Tibial nerve (tissue), 3 donors: ENCODE results near the gene STAT5A.

Experiments used
- POLR2A ChIP-seq, 2 donors: fragments of 450-650 bp; IDR thresholded peaks; one replicate each; pipeline ENCODE4 v1.6.1; 2017; ENCODE audit warnings: antibody characterized with exemption in 2 of 2, mild to moderate bottlenecking in 2 of 2, moderate library complexity in 2 of 2
- TF ChIP-seq, protein P1 (sequence below), 5 experiments: fragments of 200-600 bp in 3 of 5; fragments of 450-650 bp in 2 of 5; sonication (generic) in 3 of 5; IDR thresholded peaks; one replicate each; pipeline ENCODE4 v1.5.1; 2016 to 2019; ENCODE audit warnings: antibody characterized with exemption in 5 of 5, mild to moderate bottlenecking in 3 of 5, moderate library complexity in 2 of 5

DNA sequence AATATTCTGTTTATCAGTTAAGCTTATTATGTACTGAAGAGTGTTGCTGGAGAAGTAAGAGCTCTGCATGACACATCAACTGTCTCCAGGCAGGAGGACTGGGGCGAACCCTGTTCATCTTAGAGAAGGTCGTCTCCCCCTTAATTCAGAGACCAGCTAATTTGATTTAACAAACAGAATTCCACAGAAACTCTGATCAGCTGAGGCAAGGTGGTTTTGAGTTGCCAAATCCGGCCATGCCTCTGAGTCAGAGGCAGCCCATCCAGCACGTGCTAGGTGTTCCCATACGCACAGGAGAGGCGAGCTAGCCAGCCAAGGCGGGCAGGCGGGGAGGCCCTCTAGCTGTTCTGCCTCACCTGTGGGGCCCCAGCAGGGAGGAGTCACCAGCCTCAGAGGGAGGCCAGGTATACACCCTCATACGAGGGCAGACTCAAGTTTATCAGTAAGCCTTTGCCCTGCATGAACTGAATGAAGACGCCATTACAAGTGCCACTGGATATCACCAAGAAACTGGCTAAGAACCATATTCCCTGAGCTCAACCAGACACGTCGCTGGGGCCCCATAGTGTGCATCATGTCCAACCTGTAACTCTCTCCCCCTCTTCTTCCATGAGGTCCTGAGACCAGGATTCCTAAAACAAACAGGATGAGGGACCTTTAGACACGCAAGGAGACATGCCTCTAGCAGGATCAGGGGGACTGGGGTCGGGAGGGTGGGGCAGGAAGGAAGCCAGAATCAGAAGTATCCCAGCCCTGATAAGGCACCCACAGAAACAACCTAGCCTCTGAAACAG, 25.7 kb downstream of the STAT5A start:
- TF ChIP-seq, protein P1, sequence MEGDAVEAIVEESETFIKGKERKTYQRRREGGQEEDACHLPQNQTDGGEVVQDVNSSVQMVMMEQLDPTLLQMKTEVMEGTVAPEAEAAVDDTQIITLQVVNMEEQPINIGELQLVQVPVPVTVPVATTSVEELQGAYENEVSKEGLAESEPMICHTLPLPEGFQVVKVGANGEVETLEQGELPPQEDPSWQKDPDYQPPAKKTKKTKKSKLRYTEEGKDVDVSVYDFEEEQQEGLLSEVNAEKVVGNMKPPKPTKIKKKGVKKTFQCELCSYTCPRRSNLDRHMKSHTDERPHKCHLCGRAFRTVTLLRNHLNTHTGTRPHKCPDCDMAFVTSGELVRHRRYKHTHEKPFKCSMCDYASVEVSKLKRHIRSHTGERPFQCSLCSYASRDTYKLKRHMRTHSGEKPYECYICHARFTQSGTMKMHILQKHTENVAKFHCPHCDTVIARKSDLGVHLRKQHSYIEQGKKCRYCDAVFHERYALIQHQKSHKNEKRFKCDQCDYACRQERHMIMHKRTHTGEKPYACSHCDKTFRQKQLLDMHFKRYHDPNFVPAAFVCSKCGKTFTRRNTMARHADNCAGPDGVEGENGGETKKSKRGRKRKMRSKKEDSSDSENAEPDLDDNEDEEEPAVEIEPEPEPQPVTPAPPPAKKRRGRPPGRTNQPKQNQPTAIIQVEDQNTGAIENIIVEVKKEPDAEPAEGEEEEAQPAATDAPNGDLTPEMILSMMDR (IDR thresholded peaks at IDR 0.05) = no peak
- no peak for TF ChIP-seq POLR2A (IDR thresholded peaks at IDR 0.05)
